Natural killer cell (primary cell): ENCODE data around the gene ABCB8. TPM values are rescaled to one million over a fixed set of nuclear protein-coding genes. Genes with fewer than 3 reads are reported as not detected.

Experiments
- ATAC-seq, 3 donors: fragments of 150-1000 bp in 2 of 3; fragments of 200-7000 bp in 1 of 3; cut with Tn5 transposase; 1 replicate in 1 of 3; 2 replicates in 2 of 3; pipeline ENCODE4 v1.10.0; 2021; ENCODE audit warnings: mild to moderate bottlenecking in 2 of 3, moderate library complexity in 2 of 3
- DNase-seq, 2 donors: peaks; one replicate each; pipeline versions ENCODE4 v3.0.0 to v3.0.0-alpha.2; 2013 to 2021; ENCODE audit warnings: mixed read lengths in 1 of 2
- H3K27ac ChIP-seq: one replicate; pipeline ENCODE4 v1.5.1; 2013; ENCODE audit warnings: mild to moderate bottlenecking, low read length
- H3K27me3 ChIP-seq: one replicate; pipeline ENCODE4 v1.6.1; 2013; ENCODE audit warnings: low read length; ENCODE audit not compliant: control insufficient read depth, insufficient read depth
- H3K36me3 ChIP-seq: one replicate; pipeline ENCODE4 v1.6.1; 2013; ENCODE audit warnings: low read length; ENCODE audit not compliant: control insufficient read depth, insufficient read depth
- H3K4me1 ChIP-seq: one replicate; pipeline ENCODE4 v1.6.1; 2013; ENCODE audit warnings: low read length; ENCODE audit not compliant: control insufficient read depth, insufficient read depth
- H3K4me3 ChIP-seq: one replicate; pipeline ENCODE4 v1.5.1; 2013; ENCODE audit warnings: low read length
- H3K9me3 ChIP-seq: one replicate; pipeline ENCODE4 v1.6.1; 2013; ENCODE audit warnings: low read length; ENCODE audit not compliant: control insufficient read depth, insufficient read depth
- H3K27ac Mint-ChIP-seq, 2 donors: one replicate each; pipeline ENCODE4 v1.8.0; 2022; ENCODE audit warnings: mild to moderate bottlenecking in 2 of 2, mixed read lengths in 2 of 2, moderate library complexity in 1 of 2
- H3K27me3 Mint-ChIP-seq, 2 donors: one replicate each; pipeline ENCODE4 v1.8.0; 2022; ENCODE audit warnings: low read depth in 2 of 2, mixed read lengths in 2 of 2
- H3K36me3 Mint-ChIP-seq: one replicate; pipeline ENCODE4 v1.8.0; 2022; ENCODE audit warnings: mixed read lengths
- H3K4me1 Mint-ChIP-seq, 2 donors: one replicate each; pipeline ENCODE4 v1.8.0; 2022; ENCODE audit warnings: mixed read lengths in 2 of 2
- H3K4me3 Mint-ChIP-seq: one replicate; pipeline ENCODE4 v1.8.0; 2022; ENCODE audit warnings: mild to moderate bottlenecking, moderate library complexity, mixed read lengths
- H3K9me3 Mint-ChIP-seq, 2 donors: one replicate each; pipeline ENCODE4 v1.8.0; 2022; ENCODE audit warnings: mixed read lengths in 2 of 2
- WGBS: methylation state at CpG from one replicate; pipeline ENCODE4 v1.1.7; 2013; ENCODE audit warnings: missing lambda C conversion rate; ENCODE audit not compliant: insufficient coverage; 5-methylcytosine and 5-hydroxymethylcytosine counted together
- intact Hi-C: fragments of 100-400 bp; cut with micrococcal nuclease; formaldehyde crosslinking; loops from one replicate; pipeline ENCODE4 v1.14.2; 2022
- total RNA-seq, 4 donors: library from RNA; stranded (reverse); fragments of 120-200 nt in 1 of 4; gene quantifications; one replicate each; pipeline versions ENCODE4 v1.2.3 to v1.2.4, GENCODE V29; 2013 to 2022
- TF ChIP-seq, protein P1 (sequence below): fragments of 200-600 bp; IDR thresholded peaks from one replicate; pipeline ENCODE4 v1.8.0; 2022; ENCODE audit warnings: antibody characterized with exemption

ABCB8 gene
- total RNA-seq, 3 donors from 2014 or later (not counting 1 experiment from before 2014, with no cell fraction given): 50.6 to 60.5 (median 53.7) TPM

DNA sequence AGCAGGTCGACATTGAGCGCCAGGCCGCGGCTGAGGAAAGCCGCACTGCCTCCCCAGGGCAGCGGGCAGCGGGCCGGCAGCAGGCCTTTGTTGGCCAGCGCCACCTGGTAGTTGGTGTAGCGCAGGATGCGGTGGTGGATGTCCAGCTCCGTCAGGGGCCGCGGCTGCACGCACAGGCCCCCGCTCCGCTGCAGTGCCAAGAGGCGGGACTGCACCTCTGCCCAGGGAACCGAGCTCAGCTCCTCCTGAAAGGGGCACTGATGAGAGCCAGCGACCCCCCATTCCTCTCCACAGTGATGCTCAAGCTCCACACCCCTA lies 9.2 kb upstream of the ABCB8 start:
- intact Hi-C loops: loop anchor here (5.0 to 10.0 kb wide), 2 partner anchors 57 to 354 kb away; no protein-coding TSS in a partner anchor
- Mint-ChIP-seq H3K4me3 (peak overlapping the region; percentile 87), H3K4me1 (peaks cover 36 to 48% of the 10 kb centered on the region in 2 donors), H3K36me3 (no peaks in the 10 kb centered on the region), H3K27ac (peak overlapping the region in 1 of 2 donors; percentile 77), H3K27me3 (peaks cover 0 to 43% of the 10 kb centered on the region in 2 donors), H3K9me3 (no peaks in the 10 kb centered on the region)
- no peak overlapping the region for H3K4me3 ChIP-seq
- no peak for DNase-seq
- ATAC-seq: no peak
- peaks cover 35% of the 10 kb centered on the region for H3K4me1 ChIP-seq
- H3K27me3 ChIP-seq: peaks cover 19% of the 10 kb centered on the region
- H3K9me3 ChIP-seq: no peaks in the 10 kb centered on the region
- H3K36me3 ChIP-seq: no peaks in the 10 kb centered on the region
- TF ChIP-seq, protein P1, sequence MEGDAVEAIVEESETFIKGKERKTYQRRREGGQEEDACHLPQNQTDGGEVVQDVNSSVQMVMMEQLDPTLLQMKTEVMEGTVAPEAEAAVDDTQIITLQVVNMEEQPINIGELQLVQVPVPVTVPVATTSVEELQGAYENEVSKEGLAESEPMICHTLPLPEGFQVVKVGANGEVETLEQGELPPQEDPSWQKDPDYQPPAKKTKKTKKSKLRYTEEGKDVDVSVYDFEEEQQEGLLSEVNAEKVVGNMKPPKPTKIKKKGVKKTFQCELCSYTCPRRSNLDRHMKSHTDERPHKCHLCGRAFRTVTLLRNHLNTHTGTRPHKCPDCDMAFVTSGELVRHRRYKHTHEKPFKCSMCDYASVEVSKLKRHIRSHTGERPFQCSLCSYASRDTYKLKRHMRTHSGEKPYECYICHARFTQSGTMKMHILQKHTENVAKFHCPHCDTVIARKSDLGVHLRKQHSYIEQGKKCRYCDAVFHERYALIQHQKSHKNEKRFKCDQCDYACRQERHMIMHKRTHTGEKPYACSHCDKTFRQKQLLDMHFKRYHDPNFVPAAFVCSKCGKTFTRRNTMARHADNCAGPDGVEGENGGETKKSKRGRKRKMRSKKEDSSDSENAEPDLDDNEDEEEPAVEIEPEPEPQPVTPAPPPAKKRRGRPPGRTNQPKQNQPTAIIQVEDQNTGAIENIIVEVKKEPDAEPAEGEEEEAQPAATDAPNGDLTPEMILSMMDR: no peak
- 23% methylated on average over 20 of the region's 20 CpGs for WGBS
- no peak overlapping the region for H3K27ac ChIP-seq

DNA sequence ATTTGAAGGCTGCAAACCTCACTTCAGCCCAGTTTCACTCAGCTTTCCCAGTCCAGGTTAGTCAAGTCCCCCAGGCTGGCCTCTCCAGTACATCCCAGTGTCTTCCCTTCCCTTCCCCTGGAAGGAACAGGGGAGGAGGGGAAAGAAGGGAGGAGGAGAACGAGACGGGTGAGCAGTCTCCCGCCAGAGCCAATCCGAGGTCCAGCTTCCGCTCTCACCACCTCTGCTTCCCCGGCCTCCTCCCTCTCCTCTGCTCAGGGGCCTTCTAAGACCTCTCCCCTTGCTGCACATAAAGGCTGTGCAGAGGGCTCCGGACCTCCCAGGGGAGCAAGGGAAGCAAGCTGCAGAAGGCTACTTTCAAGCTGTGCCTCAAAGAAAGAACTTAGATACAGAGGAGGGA lies 8.0 kb upstream of the ABCB8 start:
- intact Hi-C loops: no loop called here
- no peaks in the 10 kb centered on the region for H3K9me3 ChIP-seq
- no peak overlapping the region for H3K27ac ChIP-seq
- 79% methylated on average over 4 of the region's 7 CpGs for WGBS
- H3K36me3 Mint-ChIP-seq: no peaks in the 10 kb centered on the region
- H3K27me3 ChIP-seq: peaks cover 19% of the 10 kb centered on the region
- H3K4me1 Mint-ChIP-seq: peaks cover 27 to 37% of the 10 kb centered on the region in 2 donors
- no peaks in the 10 kb centered on the region for H3K9me3 Mint-ChIP-seq
- H3K4me3 Mint-ChIP-seq: no peak overlapping the region
- H3K4me3 ChIP-seq: no peak overlapping the region
- no peaks in the 10 kb centered on the region for H3K36me3 ChIP-seq
- TF ChIP-seq, protein P1: no peak
- no peak overlapping the region for H3K27ac Mint-ChIP-seq
- no peak for ATAC-seq
- H3K27me3 Mint-ChIP-seq: peaks cover 0 to 43% of the 10 kb centered on the region in 2 donors
- no peak for DNase-seq
- H3K4me1 ChIP-seq: peaks cover 23% of the 10 kb centered on the region

DNA sequence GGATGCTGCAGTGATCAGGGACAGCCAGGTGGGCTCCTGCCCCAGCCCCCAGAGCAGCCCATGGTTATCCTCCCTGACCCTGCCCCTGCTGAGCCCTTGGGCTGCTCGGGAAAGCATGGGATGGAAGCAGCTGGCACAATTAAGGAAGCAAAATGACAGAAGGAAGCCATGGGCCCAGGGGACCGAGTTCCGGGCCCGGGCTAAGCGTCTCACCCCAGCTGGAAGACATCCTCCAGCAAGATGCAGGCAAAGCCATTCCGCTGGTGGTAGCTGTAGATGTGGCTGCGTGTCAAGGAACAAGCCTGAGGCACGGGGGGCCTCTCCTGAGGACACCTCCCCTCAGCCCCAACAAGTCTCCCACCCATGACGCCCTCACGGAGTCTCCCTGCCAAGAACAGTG lies 5.0 kb upstream of the ABCB8 start:
- TF ChIP-seq, protein P1: no peak
- 84% methylated on average over 10 of the region's 10 CpGs for WGBS

DNA sequence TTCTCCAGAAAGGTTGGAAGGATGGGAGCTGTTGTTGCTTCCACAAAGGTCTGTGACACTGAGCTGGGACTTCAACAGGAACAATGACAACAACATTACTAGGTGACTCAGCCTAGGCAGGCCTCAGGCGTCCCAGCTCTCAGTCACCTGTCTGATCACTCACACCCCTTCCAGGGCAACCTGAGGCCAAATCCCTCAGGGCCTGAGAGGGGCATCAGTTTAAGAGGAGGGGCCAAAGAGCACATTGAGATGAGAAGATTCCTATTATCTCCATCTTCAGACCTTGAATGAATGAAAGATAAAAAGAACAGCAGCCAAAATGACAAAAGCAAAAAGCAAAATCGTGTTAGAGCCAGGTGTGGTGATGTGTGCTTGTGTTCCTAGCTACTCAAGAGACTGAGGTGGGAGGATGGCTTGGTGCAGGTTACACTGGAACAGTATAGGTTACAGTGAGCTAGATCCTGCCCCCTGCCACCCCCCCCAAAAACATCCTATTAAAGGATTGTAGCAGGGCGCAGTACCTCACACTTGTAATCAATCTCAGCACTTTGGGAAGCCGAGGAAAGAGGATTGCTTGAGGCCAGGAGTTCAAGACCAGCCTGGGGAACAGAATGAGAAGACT lies 3.7 kb upstream of the ABCB8 start, which contains the start of gene ATG9B:
ATG9B (minus strand) TSS at position 60 of the 622 bp plus-strand sequence. CDS start 71 bp downstream, outside the sequence.
- no peak for DNase-seq
- H3K27me3 ChIP-seq: peaks cover 13% of the 10 kb centered on the region
- H3K27ac ChIP-seq: no peak within 1 kb of the TSS
- peaks cover 16 to 18% of the 10 kb centered on the region in 2 donors for H3K4me1 Mint-ChIP-seq
- intact Hi-C loops: no loop called here
- ATAC-seq: no peak
- no peaks in the 10 kb centered on the region for H3K36me3 ChIP-seq
- H3K4me3 Mint-ChIP-seq: no peak within 1 kb of the TSS
- peaks cover 0 to 24% of the 10 kb centered on the region in 2 donors for H3K27me3 Mint-ChIP-seq
- no peaks in the 10 kb centered on the region for H3K36me3 Mint-ChIP-seq
- no peak within 1 kb of the TSS for H3K27ac Mint-ChIP-seq
- no peak within 1 kb of the TSS for H3K4me3 ChIP-seq
- TF ChIP-seq, protein P1: no peak
- no peaks in the 10 kb centered on the region for H3K9me3 Mint-ChIP-seq
- 92% methylated on average over 4 of the region's 4 CpGs for WGBS
- H3K9me3 ChIP-seq: no peaks in the 10 kb centered on the region
- H3K4me1 ChIP-seq: peaks cover 19% of the 10 kb centered on the region

More for the DNA sequence above, 5.0 kb upstream of the ABCB8 start:
- intact Hi-C loops: no loop called here
- no peaks in the 10 kb centered on the region for H3K9me3 ChIP-seq
- H3K4me3 ChIP-seq: no peak overlapping the region
- Mint-ChIP-seq H3K27ac (no peak overlapping the region), H3K9me3 (no peaks in the 10 kb centered on the region), H3K4me3 (no peak overlapping the region), H3K4me1 (peaks cover 23% of the 10 kb centered on the region in 2 donors), H3K36me3 (no peaks in the 10 kb centered on the region), H3K27me3 (peaks cover 0 to 35% of the 10 kb centered on the region in 2 donors)
- H3K27ac ChIP-seq: no peak overlapping the region
- ATAC-seq (no peak), DNase-seq (no peak)
- peaks cover 21% of the 10 kb centered on the region for H3K4me1 ChIP-seq
- H3K36me3 ChIP-seq: no peaks in the 10 kb centered on the region
- peaks cover 19% of the 10 kb centered on the region for H3K27me3 ChIP-seq
